Iris pigment epithelial cell (primary cell): Measurements from ENCODE around the gene CDHR2.

Experiments
- DNase-seq: peaks from one replicate; pipeline ENCODE4 v3.0.0-alpha.2; 2011; ENCODE audit warnings: low read depth

Gene CDHR2

GRCh38 chr5:176639208-176639607 lies 90.1 kb downstream of the CDHR2 start:
- no peak for DNase-seq

- no peak for DNase-seq
Observed at GRCh38 chr5:176639981-176640380, 90.8 kb downstream of the CDHR2 start.

GRCh38 chr5:176640616-176641015 lies 91.5 kb downstream of the CDHR2 start:
- no peak for DNase-seq

- no peak for DNase-seq
Observed at GRCh38 chr5:176642675-176643490, 93.7 kb downstream of the CDHR2 start.

DNA sequence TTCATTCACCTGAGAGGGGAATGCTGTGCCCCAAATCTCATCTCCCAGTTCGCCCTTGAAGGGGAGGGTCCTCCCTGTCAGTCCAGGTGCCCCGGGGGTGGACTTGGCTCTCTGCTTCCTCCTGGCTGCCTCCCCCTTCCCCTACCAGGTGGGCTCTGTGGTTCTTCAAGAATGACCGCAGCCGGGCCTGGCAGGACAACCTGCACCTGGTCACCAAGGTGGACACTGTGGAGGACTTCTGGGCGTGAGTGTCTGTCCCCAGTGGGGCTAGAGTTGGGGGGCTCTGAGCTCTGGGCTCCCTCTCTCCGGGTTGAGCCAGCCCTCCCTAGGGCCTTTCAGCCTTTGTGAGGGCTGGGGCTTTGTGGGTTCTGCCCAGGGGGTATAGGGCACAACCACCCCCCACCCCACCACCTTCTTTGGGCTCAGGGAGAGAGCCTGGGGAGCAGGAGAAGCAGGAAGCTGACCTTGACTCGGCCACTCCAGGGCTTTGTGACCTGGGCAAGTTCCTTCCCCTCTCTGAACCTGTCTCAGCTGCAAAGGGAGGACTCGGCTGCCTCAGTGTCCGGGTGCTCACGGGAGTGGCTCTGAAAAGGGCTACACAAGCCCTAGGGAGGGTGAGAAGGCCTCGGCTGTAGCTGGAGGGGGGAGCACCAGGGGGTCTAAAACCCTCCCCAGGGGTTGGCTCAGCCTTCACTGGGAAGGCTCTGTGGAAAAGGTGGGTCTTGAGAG lies 94.5 kb downstream of the CDHR2 start:
- DNase-seq, result no peak

DNA sequence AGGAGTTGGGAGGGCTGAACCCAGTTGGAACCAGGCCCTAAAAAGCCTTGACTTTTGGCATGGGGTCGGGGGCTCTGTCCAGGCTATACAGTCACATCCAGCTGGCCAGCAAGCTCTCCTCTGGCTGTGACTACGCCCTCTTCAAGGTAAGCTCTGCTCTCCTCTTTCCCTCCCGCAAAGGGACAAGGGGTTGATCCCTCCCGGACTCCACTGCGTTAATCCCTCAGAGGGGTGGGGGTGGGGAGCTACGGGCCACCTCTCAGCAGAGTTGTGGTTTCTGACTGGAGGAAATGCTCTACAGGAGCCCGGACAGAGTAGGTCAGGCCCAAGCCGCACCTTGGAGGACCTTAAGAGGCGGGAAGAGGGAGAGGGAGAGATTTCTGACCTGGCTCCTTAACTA lies 95.2 kb downstream of the CDHR2 start:
- DNase-seq, result no peak

DNA sequence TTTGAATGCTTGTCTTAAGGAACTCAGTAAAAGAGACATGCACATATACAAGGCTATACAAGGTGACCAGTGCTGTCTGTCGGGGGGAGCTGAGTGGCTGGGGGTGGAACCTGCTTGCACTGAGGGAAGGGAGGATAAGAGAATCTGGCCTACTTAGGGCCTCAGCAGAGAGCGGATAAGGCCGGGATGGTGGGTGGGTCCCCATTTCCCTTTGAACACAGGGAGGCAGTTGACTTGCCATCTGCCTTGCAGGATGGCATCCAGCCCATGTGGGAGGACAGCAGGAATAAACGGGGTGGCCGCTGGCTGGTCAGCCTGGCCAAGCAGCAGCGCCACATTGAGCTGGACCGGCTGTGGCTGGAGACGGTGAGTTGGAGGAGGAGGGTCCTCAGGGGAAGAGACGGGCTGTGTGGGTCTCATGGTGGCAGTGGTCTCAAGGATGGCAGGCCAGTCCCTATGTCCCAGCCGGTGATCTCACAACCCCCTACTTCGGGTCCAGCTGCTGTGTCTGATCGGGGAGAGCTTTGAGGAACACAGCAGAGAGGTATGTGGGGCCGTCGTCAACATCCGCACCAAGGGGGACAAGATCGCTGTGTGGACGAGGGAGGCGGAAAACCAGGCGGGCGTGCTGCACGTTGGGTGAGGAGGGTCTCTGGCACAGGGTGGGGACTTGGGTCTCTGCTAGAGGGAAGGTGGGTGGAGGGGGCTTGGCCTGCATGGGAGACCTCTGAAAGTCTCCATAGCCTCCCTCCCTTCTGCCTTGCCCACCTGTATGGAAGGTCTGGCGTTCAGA lies 95.9 kb downstream of the CDHR2 start:
- no peak for DNase-seq
